HG03280 (cell line): ENCODE measurements around the gene HMGB1.
A peak's percentile ranks its signal among the peaks of the same experiment; 100 is the strongest.

Experiments
- ATAC-seq: cut with Tn5 transposase; IDR thresholded peaks from one replicate; pipeline ENCODE4 v1.9.1; 2021; ENCODE audit warnings: mild to moderate bottlenecking, moderate library complexity; ENCODE audit not compliant: unreplicated experiment

HMGB1 gene

GRCh38 chr13:30465593-30466357 lies at the start of gene HMGB1:
Gene HMGB1 (minus strand): TSS chr13:30465936. CDS start chr13:30463680, 2,256 bp downstream.
- ATAC-seq, result peak; percentile 83

- ATAC-seq, result no peak
These were observed 45.2 kb upstream of the HMGB1 start for GRCh38 chr13:30510811-30511371.

GRCh38 chr13:30510091-30510490 lies 44.4 kb upstream of the HMGB1 start:
- no peak for ATAC-seq

GRCh38 chr13:30509254-30510050 lies 43.7 kb upstream of the HMGB1 start:
- ATAC-seq, result no peak

DNA sequence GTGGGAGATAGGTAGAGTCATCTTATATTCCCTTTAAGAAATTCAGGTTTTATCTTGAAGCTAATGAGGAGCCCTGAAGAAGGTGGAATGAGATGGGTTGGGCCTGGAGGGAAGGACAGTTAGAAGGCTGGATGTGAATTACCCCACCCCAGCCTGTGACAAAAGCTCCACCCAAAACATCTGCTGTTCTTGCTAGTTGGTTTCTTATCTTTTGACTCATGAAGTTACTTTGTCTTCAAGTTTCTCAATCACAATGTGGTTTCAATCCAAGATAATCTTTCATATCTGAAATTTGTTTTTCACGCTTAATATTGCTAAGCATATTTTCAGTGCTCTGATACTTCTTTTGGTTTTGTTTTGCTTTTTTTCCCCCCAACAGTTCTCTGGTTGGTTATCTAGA lies 38.3 kb upstream of the HMGB1 start:
- ATAC-seq, result peak; percentile 78

GRCh38 chr13:30502237-30502636 lies 36.5 kb upstream of the HMGB1 start:
- ATAC-seq, result no peak

GRCh38 chr13:30499338-30499737 lies 33.6 kb upstream of the HMGB1 start:
- no peak for ATAC-seq

DNA sequence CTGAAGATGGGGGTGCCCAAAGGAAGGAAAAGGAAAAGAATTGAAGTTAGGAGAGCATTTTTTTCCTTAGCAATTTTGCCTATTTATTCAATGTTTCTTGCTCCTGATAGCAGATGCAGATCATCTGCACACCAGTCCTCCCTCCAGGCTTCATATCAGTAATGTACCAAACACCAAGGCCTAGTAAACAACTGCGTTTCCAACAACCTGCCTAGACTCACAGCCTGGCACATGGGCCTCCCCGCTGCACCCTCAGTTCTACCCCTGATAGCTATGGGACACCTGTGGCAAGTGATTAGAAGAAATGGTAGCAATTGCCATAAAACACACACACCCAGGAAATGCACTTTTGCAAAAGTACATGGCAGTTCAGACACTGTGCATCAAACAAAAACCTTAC lies 30.4 kb upstream of the HMGB1 start:
- no peak for ATAC-seq

DNA sequence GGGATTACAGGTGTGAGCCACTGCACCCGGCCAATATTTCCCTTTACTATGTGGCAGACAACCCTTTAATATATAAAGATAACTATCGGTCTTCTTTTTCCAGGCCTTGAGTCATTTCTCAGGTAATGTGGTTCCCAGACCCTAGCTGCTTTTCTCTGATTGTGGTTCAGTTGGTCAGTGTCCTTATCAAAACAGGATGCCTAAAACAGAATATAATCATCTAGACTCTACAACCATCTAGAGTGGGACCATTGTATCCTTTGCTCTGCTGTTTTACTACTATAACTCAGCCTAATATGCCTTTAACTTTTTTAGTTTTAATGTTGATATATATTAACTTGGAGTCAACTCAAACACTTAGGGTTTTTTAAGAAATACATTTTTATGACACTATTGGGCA lies 30.0 kb upstream of the HMGB1 start:
- no peak for ATAC-seq

DNA sequence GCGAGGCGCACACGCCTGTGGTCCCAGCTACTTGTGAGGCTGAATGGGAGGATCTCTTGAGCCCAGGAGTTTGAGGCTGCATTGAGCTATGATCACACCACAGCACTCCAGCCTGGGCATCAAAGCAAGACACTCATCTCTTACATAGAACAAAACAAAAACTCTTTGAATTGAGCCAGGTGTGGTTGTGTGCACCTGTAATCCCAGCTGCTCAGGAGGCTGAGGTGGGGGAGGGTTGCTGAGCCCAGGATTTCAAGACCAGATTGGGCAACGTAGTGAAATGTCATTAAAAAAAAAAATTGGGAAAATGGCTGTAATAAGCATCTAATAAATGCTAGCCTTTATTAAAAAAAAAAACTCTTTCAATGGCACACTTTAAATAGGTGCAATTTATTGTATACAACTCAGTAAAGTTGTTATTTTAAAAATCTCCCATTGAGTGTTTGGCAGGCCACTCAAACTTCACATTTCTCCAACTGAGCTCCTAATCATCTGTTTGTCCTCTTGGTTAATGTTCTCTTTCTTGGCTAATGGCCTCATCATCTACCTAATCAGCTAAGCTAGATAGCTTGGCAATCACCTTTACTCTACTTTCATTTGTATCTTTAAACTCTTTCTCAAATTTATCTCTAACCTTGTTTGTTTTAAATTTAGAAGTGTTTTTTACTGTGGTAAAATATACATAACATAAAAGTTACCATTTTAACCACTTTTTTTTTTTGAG lies 28.1 kb upstream of the HMGB1 start:
- ATAC-seq, result no peak

GRCh38 chr13:30487075-30487470 lies 21.3 kb upstream of the HMGB1 start:
- ATAC-seq, result no peak

DNA sequence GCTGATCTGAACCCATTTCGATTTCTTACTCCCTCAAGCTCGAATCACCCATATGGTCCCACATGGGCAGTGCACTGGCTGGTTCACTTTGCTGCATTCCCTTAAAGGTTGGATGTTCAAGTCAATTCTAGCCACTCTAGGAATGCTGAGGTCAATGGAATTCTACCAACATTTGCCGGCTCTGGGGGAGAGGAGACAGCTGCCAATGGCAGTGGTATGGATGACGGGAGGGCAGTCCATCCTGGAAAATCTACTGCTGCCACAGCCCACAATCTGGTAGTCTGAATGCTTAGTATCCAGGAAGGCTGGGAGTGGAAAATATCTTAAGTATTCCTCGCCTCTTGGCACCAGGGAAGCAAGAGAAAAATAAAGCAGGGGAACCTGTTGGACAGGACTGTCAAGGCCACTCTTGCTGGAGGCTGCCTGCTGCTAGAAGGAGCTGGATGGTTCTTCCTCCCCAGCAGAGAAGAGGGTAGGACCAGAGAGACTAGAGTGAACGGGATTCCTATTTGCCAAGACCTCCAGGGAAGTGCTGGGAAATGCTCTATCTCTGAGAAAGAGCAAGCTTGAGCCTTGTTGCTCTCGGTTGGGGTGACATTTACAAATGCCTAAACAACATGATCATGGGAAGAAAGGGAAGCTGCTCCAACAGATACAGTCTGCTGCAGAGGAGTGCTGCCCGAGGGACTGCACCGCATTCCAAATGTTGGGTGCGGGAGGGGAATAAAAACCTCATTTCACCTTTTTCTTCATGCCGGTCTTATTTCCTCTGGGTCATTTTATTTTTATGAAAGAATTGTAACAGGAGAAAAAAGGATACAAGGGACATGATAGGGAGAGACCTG lies 20.7 kb upstream of the HMGB1 start:
- ATAC-seq, result no peak

GRCh38 chr13:30481241-30481760 lies 15.6 kb upstream of the HMGB1 start:
- ATAC-seq, result no peak

- ATAC-seq, result no peak
These were observed 14.7 kb upstream of the HMGB1 start for GRCh38 chr13:30480292-30480950.

GRCh38 chr13:30479883-30480219 lies 14.1 kb upstream of the HMGB1 start:
- ATAC-seq, result no peak

- no peak for ATAC-seq
These were observed 13.6 kb upstream of the HMGB1 start for GRCh38 chr13:30479154-30479882.

DNA sequence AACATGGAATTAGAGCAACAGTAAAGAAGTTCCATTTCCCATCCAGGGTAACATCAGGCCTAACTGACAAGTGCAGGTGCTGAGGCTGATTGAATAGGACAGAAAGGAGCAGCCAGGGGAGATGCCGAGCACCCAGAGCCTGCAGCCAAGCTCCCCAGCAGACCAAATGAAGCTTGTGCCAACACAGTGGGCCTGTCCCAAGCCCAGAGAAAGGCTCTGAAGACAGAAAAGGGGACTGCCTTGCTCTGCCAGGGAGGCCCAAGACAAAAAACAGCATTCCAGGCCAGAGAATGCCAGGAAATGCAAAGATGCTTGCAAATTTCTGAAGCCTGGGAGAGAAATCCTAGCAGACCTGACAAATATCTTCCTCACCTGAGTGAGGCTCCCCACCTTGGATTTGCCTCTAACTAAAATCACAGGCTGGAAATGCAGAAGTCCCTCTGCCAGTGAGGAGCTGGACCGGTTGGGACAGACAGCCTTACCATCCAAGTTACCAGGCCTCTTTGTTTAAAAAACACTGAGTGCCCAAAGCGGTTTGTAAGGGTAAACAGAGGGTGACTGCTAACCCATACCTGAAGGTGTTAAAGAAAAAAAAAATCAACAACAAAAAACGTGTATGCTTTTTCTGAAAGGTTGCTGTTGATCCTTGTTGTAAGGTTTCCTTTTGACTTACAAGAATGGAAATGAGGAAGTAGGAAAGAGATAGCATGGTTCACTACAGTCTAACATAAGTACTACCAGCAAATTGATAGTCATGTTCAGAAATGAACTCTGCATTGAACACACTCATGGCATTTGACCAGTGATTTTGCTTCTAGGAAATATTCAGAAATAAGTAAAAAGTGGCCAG lies 11.8 kb upstream of the HMGB1 start:
- ATAC-seq, result peak; percentile 87

DNA sequence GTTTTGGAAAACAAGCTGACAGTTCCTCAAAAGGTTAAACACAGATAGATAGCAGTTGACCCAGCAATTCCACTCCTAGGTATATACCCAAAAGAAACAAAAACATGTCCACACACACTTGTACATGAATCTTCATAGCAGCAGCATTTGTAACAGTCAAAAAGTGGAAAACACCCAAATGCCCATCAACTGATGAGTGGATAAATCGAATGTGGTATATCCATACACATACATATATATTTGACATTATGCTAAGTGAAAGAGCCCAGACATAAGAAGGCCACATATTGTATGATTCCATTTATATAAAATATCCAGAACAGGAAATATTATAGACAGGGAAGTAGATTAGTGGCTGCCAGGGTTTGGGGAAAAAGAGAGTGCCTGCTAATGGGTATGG lies 7.9 kb upstream of the HMGB1 start:
- ATAC-seq, result no peak
